Measurements from ENCODE around the gene CYBC1. TPM values are rescaled to one million over a fixed set of nuclear protein-coding genes. Genes with fewer than 3 reads are reported as not detected.

CYBC1 gene
- total and polyA plus RNA-seq, 2 experiments from 2014 or later, result 61.9 to 76.6 TPM

- Histone ChIP-seq H3K9me3 (ENCODE audit: low read depth) (no peaks in the 10 kb centered on the region), H4K20me1 (ENCODE audit: insufficient read depth, poor library complexity, severe bottlenecking) (peaks cover 12% of the 10 kb centered on the region), H3K27ac (no peak overlapping the region), H3K4me2 (no peak overlapping the region), H3K79me2 (peaks cover 13% of the 10 kb centered on the region), H3K9me2 (replicated peaks; ENCODE audit: insufficient read depth) (no peaks in the 10 kb centered on the region), H3K36me3 (replicated peaks; ENCODE audit: insufficient read depth, low read depth) (no peaks in the 10 kb centered on the region), H2AFZ (no peak overlapping the region), H3K4me3 (no peak overlapping the region), H3K27me3 (no peaks in the 10 kb centered on the region), H3K4me1 (ENCODE audit: insufficient read depth) (peaks cover 11% of the 10 kb centered on the region)
- TF ChIP-seq EZH2phosphoT487 (IDR thresholded peaks at IDR 0.05; ENCODE audit: low read depth, severe bottlenecking, unreplicated experiment), result no peak
- no peak for TF ChIP-seq CTCF (IDR thresholded peaks at IDR 0.05; ENCODE audit: poor library complexity)
- TF ChIP-seq EZH2 (IDR thresholded peaks at IDR 0.05; ENCODE audit: borderline replicate concordance), result no peak
- WGBS (ENCODE audit: low lambda C conversion rate, missing lambda C conversion rate), result 94% methylated on average over 4 of the region's 4 CpGs
- no peak for DNase-seq (ENCODE audit: low spot score)
These were observed 34.3 kb downstream of the CYBC1 start for GRCh38 chr17:82416264-82416663.

- Histone ChIP-seq H3K4me3 (no peak overlapping the region), H3K4me1 (ENCODE audit: insufficient read depth) (peaks cover 11% of the 10 kb centered on the region), H3K9me2 (replicated peaks; ENCODE audit: insufficient read depth) (no peaks in the 10 kb centered on the region), H3K27me3 (no peaks in the 10 kb centered on the region), H4K20me1 (ENCODE audit: insufficient read depth, poor library complexity, severe bottlenecking) (peaks cover 12% of the 10 kb centered on the region), H3K27ac (no peak overlapping the region), H3K4me2 (no peak overlapping the region), H3K36me3 (replicated peaks; ENCODE audit: insufficient read depth, low read depth) (no peaks in the 10 kb centered on the region), H3K79me2 (peaks cover 13% of the 10 kb centered on the region), H3K9me3 (ENCODE audit: low read depth) (no peaks in the 10 kb centered on the region), H2AFZ (no peak overlapping the region)
- WGBS (ENCODE audit: low lambda C conversion rate, missing lambda C conversion rate), result 97% methylated on average over 9 of the region's 9 CpGs
- DNase-seq (ENCODE audit: low spot score), result no peak
- TF ChIP-seq EZH2phosphoT487 (IDR thresholded peaks at IDR 0.05; ENCODE audit: low read depth, severe bottlenecking, unreplicated experiment), result no peak
- no peak for TF ChIP-seq CTCF (IDR thresholded peaks at IDR 0.05; ENCODE audit: poor library complexity)
- TF ChIP-seq EZH2 (IDR thresholded peaks at IDR 0.05; ENCODE audit: borderline replicate concordance), result no peak
These were observed 34.8 kb downstream of the CYBC1 start for GRCh38 chr17:82415786-82416185.

GRCh38 chr17:82415336-82415735, 35.2 kb downstream of the CYBC1 start:
- 96% methylated on average over 24 of the region's 26 CpGs for WGBS (ENCODE audit: low lambda C conversion rate, missing lambda C conversion rate)
- peaks cover 12% of the 10 kb centered on the region for H4K20me1 ChIP-seq (ENCODE audit: insufficient read depth, poor library complexity, severe bottlenecking)
- DNase-seq (ENCODE audit: low spot score), result no peak
- no peak overlapping the region for H3K4me3 ChIP-seq
- H3K9me3 ChIP-seq (ENCODE audit: low read depth), result no peaks in the 10 kb centered on the region
- H3K36me3 ChIP-seq (replicated peaks; ENCODE audit: insufficient read depth, low read depth), result no peaks in the 10 kb centered on the region
- no peak overlapping the region for H3K4me2 ChIP-seq
- H3K4me1 ChIP-seq (ENCODE audit: insufficient read depth), result peaks cover 11% of the 10 kb centered on the region
- no peak overlapping the region for H3K27ac ChIP-seq
- H2AFZ ChIP-seq, result no peak overlapping the region
- no peak for TF ChIP-seq CTCF (IDR thresholded peaks at IDR 0.05; ENCODE audit: poor library complexity)
- no peak for TF ChIP-seq EZH2 (IDR thresholded peaks at IDR 0.05; ENCODE audit: borderline replicate concordance)
- no peak for TF ChIP-seq EZH2phosphoT487 (IDR thresholded peaks at IDR 0.05; ENCODE audit: low read depth, severe bottlenecking, unreplicated experiment)
- no peaks in the 10 kb centered on the region for H3K27me3 ChIP-seq
- peaks cover 13% of the 10 kb centered on the region for H3K79me2 ChIP-seq
- H3K9me2 ChIP-seq (replicated peaks; ENCODE audit: insufficient read depth), result no peaks in the 10 kb centered on the region

Data from hepatocyte (in vitro differentiated cells).